ENCODE results near the gene ZNF331.

Gene ZNF331

GRCh38 chr19:53577968-53578367 lies 40.0 kb downstream of the ZNF331 start:
- Mint-ChIP-seq H3K4me3 (no peak overlapping the region), H3K27me3 (no peaks in the 10 kb centered on the region), H3K4me1 (no peaks in the 10 kb centered on the region), H3K36me3 (peaks cover 59% of the 10 kb centered on the region), H3K9me3 (peaks cover 54% of the 10 kb centered on the region), H3K27ac (no peak overlapping the region)
- CTCF ChIA-PET = no interaction called here
- DNase-seq = no peak

DNA sequence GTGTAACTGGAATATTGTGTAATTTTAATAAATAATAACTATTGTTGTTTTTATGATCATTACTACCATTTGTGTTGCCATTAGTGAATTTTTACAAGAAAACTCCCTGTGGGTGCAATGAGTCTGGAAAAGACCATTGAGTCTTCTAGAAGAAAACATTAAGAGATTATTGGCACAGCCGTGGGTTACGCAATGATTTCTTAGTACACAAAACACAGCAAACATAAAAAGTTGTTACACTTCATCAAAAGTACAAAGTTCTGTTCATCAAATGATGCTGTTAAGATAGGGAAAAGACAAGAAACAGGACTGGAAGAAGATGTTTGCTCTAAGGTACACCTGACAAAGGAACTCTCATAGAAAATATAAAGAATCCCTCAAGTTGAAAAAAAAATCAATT lies 41.6 kb downstream of the ZNF331 start:
- no peaks in the 10 kb centered on the region for H3K27me3 Mint-ChIP-seq
- no peak overlapping the region for H3K27ac Mint-ChIP-seq
- H3K4me1 Mint-ChIP-seq = no peaks in the 10 kb centered on the region
- no peak overlapping the region for H3K4me3 Mint-ChIP-seq
- DNase-seq = no peak
- H3K9me3 Mint-ChIP-seq = peaks cover 55% of the 10 kb centered on the region
- peaks cover 49% of the 10 kb centered on the region for H3K36me3 Mint-ChIP-seq
- CTCF ChIA-PET = no interaction called here

GRCh38 chr19:53580871-53581835 lies 43.2 kb downstream of the ZNF331 start:
- no peaks in the 10 kb centered on the region for H3K4me1 Mint-ChIP-seq
- H3K4me3 Mint-ChIP-seq = no peak overlapping the region
- H3K9me3 Mint-ChIP-seq = peaks cover 53% of the 10 kb centered on the region
- no peak overlapping the region for H3K27ac Mint-ChIP-seq
- H3K36me3 Mint-ChIP-seq = peaks cover 36% of the 10 kb centered on the region
- CTCF ChIA-PET = no interaction called here
- DNase-seq = no peak
- H3K27me3 Mint-ChIP-seq = no peaks in the 10 kb centered on the region

- Mint-ChIP-seq H3K4me3 (no peak overlapping the region), H3K4me1 (no peaks in the 10 kb centered on the region), H3K36me3 (peaks cover 29% of the 10 kb centered on the region), H3K9me3 (peaks cover 51% of the 10 kb centered on the region), H3K27me3 (no peaks in the 10 kb centered on the region), H3K27ac (no peak overlapping the region)
- no peak for DNase-seq
- CTCF ChIA-PET = no interaction called here
Observed at GRCh38 chr19:53581871-53582279, 43.9 kb downstream of the ZNF331 start.

- H3K36me3 Mint-ChIP-seq = peaks cover 16% of the 10 kb centered on the region
- peak overlapping the region; percentile 37 for H3K27ac Mint-ChIP-seq
- no peak for DNase-seq
- H3K4me3 Mint-ChIP-seq = no peak overlapping the region
- CTCF ChIA-PET = interaction anchor here (0.5 kb wide), 1 partner anchor 1552 kb away, joined by 3 read pairs; no protein-coding TSS in a partner anchor
- peaks cover 39% of the 10 kb centered on the region for H3K9me3 Mint-ChIP-seq
- H3K4me1 Mint-ChIP-seq = no peaks in the 10 kb centered on the region
- H3K27me3 Mint-ChIP-seq = no peaks in the 10 kb centered on the region
Observed at GRCh38 chr19:53583181-53583580, 45.2 kb downstream of the ZNF331 start.

DNA sequence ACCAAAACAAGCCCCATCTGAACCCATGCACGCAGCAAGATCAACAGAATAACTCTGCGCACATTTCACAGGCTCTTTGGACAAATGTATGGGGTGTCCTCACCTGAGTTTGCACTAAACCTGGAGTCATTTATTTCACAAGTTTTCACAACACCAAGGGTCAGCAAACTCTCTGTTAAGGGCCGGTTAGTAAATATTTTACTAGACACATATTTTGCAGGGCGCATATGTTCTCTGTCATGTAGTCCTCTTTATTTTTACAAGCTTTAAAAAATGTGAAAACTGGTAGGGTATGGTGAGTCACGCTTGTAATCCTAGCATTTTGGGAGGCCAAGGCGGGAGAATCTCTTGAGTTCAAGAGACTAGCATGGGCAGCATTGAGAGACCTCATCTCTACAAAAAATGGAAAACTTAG lies 48.3 kb downstream of the ZNF331 start:
- Mint-ChIP-seq H3K27me3 (no peaks in the 10 kb centered on the region), H3K4me3 (no peak overlapping the region), H3K9me3 (peaks cover 26% of the 10 kb centered on the region), H3K36me3 (peaks cover 3% of the 10 kb centered on the region), H3K27ac (no peak overlapping the region), H3K4me1 (no peaks in the 10 kb centered on the region)
- CTCF ChIA-PET = no interaction called here
- no peak for DNase-seq

- no peak overlapping the region for H3K27ac Mint-ChIP-seq
- DNase-seq = no peak
Observed at GRCh38 chr19:53594811-53595509, 57.0 kb downstream of the ZNF331 start.

DNA sequence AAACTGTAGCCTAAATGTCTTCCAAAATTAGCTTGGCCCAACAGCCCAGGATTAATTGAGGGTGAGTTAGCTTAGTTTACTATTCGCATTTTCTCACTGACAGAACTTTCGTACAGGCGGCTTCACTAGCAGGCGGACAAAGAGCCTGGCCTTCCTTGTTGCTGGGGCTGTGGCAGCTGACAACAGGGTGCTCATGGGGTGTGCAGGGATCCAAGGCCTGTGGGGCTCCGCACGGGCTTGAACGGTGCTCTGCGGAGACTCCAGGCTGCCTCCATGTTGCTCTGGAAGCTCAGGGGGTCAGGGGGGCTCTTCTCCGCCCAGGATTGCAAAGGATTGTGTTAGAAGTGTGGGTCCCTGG lies 57.5 kb downstream of the ZNF331 start:
- Mint-ChIP-seq H3K9me3 (peaks cover 28% of the 10 kb centered on the region), H3K27me3 (no peaks in the 10 kb centered on the region), H3K4me1 (no peaks in the 10 kb centered on the region), H3K4me3 (no peak overlapping the region), H3K36me3 (no peaks in the 10 kb centered on the region), H3K27ac (no peak overlapping the region)
- DNase-seq = no peak
- CTCF ChIA-PET = no interaction called here

More at GRCh38 chr19:53594811-53595509, 57.0 kb downstream of the ZNF331 start:
- H3K36me3 Mint-ChIP-seq = no peaks in the 10 kb centered on the region
- H3K27me3 Mint-ChIP-seq = no peaks in the 10 kb centered on the region
- H3K4me1 Mint-ChIP-seq = no peaks in the 10 kb centered on the region
- H3K9me3 Mint-ChIP-seq = peaks cover 24% of the 10 kb centered on the region
- CTCF ChIA-PET = no interaction called here
- H3K4me3 Mint-ChIP-seq = no peak overlapping the region

- H3K27me3 Mint-ChIP-seq = no peaks in the 10 kb centered on the region
- no peak overlapping the region for H3K27ac Mint-ChIP-seq
- no peak for DNase-seq
- H3K9me3 Mint-ChIP-seq = peaks cover 28% of the 10 kb centered on the region
- H3K4me1 Mint-ChIP-seq = no peaks in the 10 kb centered on the region
- CTCF ChIA-PET = no interaction called here
- H3K4me3 Mint-ChIP-seq = no peak overlapping the region
- H3K36me3 Mint-ChIP-seq = no peaks in the 10 kb centered on the region
Observed at GRCh38 chr19:53596056-53596455, 58.1 kb downstream of the ZNF331 start.

DNA sequence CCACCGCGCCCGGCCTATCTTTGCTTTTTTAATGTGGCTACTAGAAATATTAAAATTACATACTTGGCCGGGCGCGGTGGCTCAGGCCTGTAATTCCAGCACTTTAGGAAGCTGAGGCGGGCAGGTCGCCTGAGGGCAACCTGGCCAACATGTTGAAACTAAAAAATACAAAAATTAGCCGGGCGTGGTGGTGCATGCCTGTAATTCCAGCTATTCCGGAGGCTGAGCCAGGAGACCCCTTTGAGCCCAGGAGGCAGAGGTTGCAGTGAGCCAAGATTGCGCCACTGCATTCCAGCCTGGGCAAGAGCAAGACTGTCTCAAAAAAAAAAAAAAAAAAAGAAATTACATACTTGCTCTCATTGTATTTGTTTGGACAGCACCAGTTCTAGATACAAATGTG lies 59.1 kb downstream of the ZNF331 start:
- no peak for DNase-seq
- Mint-ChIP-seq H3K36me3 (no peaks in the 10 kb centered on the region), H3K4me1 (no peaks in the 10 kb centered on the region), H3K27me3 (no peaks in the 10 kb centered on the region), H3K4me3 (no peak overlapping the region), H3K9me3 (peaks cover 30% of the 10 kb centered on the region), H3K27ac (no peak overlapping the region)
- CTCF ChIA-PET = no interaction called here

- DNase-seq = no peak
- H3K9me3 Mint-ChIP-seq = peaks cover 34% of the 10 kb centered on the region
- no peaks in the 10 kb centered on the region for H3K4me1 Mint-ChIP-seq
- no peaks in the 10 kb centered on the region for H3K27me3 Mint-ChIP-seq
- CTCF ChIA-PET = no interaction called here
- H3K4me3 Mint-ChIP-seq = no peak overlapping the region
- no peaks in the 10 kb centered on the region for H3K36me3 Mint-ChIP-seq
- H3K27ac Mint-ChIP-seq = no peak overlapping the region
Observed at GRCh38 chr19:53598361-53598760, 60.4 kb downstream of the ZNF331 start.

DNA sequence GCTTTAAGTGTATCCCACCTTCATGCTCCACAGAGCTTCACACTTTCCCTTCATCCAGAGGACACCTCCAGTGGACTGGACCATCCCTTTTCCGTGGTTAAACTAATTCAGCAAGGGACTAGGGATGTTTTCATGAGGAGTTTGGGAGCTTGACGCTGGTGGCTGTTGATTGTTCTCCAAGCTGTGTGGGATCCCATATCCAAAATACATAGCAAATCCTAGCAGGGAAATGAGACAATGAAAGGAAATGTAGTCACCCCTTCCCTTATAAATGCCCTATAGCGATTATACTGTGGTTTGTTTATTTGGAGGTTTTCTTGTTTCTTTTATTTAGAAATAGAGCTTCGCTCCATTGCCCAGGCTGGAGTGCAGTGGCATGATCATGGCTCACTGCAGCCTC lies 62.3 kb downstream of the ZNF331 start:
- H3K9me3 Mint-ChIP-seq = peaks cover 34% of the 10 kb centered on the region
- CTCF ChIA-PET = no interaction called here
- no peaks in the 10 kb centered on the region for H3K4me1 Mint-ChIP-seq
- no peak overlapping the region for H3K4me3 Mint-ChIP-seq
- H3K27ac Mint-ChIP-seq = no peak overlapping the region
- no peaks in the 10 kb centered on the region for H3K36me3 Mint-ChIP-seq
- H3K27me3 Mint-ChIP-seq = no peaks in the 10 kb centered on the region
- DNase-seq = no peak

GRCh38 chr19:53606031-53606430 lies 68.1 kb downstream of the ZNF331 start:
- Mint-ChIP-seq H3K4me1 (no peaks in the 10 kb centered on the region), H3K27ac (no peak overlapping the region), H3K4me3 (no peak overlapping the region), H3K9me3 (peaks cover 39% of the 10 kb centered on the region), H3K36me3 (no peaks in the 10 kb centered on the region), H3K27me3 (no peaks in the 10 kb centered on the region)
- no peak for DNase-seq
- CTCF ChIA-PET = no interaction called here

DNA sequence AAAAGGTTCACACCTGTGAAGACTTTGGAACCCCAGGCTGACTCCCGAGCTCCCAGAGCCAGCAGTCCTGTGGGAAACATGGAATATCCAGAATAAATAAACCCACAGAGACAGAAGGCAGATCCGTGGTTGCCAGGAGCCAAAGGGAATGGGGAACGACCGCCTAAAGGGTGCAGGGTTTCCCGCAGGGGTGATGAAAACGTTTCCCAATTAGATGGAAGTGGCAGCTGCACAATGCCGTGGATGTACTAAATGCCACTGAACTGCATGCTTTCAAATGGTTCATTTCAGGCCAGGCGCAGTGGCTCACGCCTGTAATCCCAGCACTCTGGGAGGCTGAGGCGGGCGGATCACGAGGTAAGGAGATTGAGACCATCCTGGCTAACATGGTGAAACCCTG lies 70.4 kb downstream of the ZNF331 start:
- DNase-seq = no peak
- Mint-ChIP-seq H3K4me1 (no peaks in the 10 kb centered on the region), H3K27me3 (no peaks in the 10 kb centered on the region), H3K27ac (no peak overlapping the region), H3K9me3 (peaks cover 40% of the 10 kb centered on the region), H3K36me3 (no peaks in the 10 kb centered on the region), H3K4me3 (no peak overlapping the region)
- CTCF ChIA-PET = no interaction called here

Measured in activated naive CD4-positive, alpha-beta T cell treated with anti-CD3 and anti-CD28 coated beads, Interleukin-2, amount 10 ng/mL, durations not matched to agents 7 days and 5 days (primary cell).